ENCODE results near the gene SLC22A12.
A peak's percentile ranks its signal among the peaks of the same experiment; 100 is the strongest.

Gene SLC22A12

GRCh38 chr11:64650923-64651523 is 60.0 kb downstream of the SLC22A12 start:
- DNase-seq: peak; percentile 29

All from fibroblast of skin of scalp (primary cell).